ENCODE data around the gene CASD1. TPM values are rescaled to one million over a fixed set of nuclear protein-coding genes. Genes with fewer than 3 reads are reported as not detected.
A peak's percentile ranks its signal among the peaks of the same experiment; 100 is the strongest.

Gene CASD1
- total RNA-seq, 2 experiments from 2014 or later: 13.2 to 13.7 TPM

DNA sequence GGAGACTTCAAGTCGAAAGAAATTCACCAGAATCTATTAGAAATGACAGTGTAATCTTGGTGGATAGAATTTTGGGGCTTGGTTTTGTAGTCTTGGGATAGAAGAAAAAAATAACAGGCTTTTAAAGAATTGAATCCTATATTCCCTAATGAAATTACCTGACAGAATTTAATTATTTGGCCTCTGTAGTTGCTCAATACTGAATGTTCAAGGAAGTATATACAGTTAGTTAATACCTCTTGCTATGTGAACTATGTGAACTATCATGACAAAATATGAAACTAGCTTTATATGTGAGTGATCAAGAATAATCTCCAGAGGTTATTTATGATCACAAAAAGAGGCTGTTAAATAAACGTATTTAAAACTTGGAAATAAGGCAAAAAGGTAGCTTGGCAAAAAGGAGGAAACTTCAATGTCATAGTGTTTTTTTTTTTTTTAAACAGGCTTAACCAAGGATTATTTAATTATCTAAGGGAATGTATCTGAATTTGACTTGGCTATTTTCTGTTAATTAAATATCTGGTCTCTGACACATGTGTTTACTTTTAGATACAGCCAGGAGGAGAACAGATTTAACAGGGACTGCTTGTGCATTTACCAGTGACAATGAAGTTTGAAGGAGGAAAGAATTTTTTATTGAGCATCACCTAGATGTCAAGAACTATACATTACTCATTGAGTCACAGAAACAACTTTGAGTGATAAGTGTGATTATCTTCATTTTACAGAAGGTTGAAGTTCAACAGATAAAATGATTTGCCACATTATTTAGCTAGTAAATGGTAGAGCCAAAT lies 11.5 kb upstream of the CASD1 start:
- Mint-ChIP-seq H3K9me3 (no peaks in the 10 kb centered on the region), H3K4me1 (no peaks in the 10 kb centered on the region), H3K4me3 (no peak overlapping the region), H3K27me3 (peaks cover 14% of the 10 kb centered on the region), H3K36me3 (ENCODE audit: low read depth) (no peaks in the 10 kb centered on the region), H3K27ac (no peak overlapping the region)
- DNase-seq: no peak
- ChIA-PET POLR2A (no interaction called here), CTCF (no interaction called here)

GRCh38 chr7:94498918-94499317 lies 10.7 kb upstream of the CASD1 start:
- H3K27me3 Mint-ChIP-seq: peaks cover 12% of the 10 kb centered on the region
- no peaks in the 10 kb centered on the region for H3K4me1 Mint-ChIP-seq
- no peaks in the 10 kb centered on the region for H3K9me3 Mint-ChIP-seq
- H3K36me3 Mint-ChIP-seq (ENCODE audit: low read depth): no peaks in the 10 kb centered on the region
- POLR2A ChIA-PET: no interaction called here
- CTCF ChIA-PET: no interaction called here
- H3K4me3 Mint-ChIP-seq: no peak overlapping the region
- no peak overlapping the region for H3K27ac Mint-ChIP-seq
- DNase-seq: no peak

GRCh38 chr7:94507462-94507861 lies 2.1 kb upstream of the CASD1 start:
- Mint-ChIP-seq H3K36me3 (ENCODE audit: low read depth) (no peaks in the 10 kb centered on the region), H3K27ac (no peak overlapping the region), H3K4me1 (peaks cover 27% of the 10 kb centered on the region), H3K9me3 (no peaks in the 10 kb centered on the region), H3K4me3 (no peak overlapping the region), H3K27me3 (peaks cover 2% of the 10 kb centered on the region)
- CTCF ChIA-PET: no interaction called here
- POLR2A ChIA-PET: no interaction called here
- DNase-seq: no peak

- CTCF ChIA-PET: no interaction called here
- Mint-ChIP-seq H3K4me1 (peaks cover 32% of the 10 kb centered on the region), H3K4me3 (no peak overlapping the region), H3K9me3 (no peaks in the 10 kb centered on the region), H3K27ac (peak overlapping the region; percentile 73), H3K27me3 (peaks cover 2% of the 10 kb centered on the region), H3K36me3 (ENCODE audit: low read depth) (no peaks in the 10 kb centered on the region)
- DNase-seq: no peak
- POLR2A ChIA-PET: no interaction called here
Measured at GRCh38 chr7:94507962-94508361, 1.6 kb upstream of the CASD1 start.

- Mint-ChIP-seq H3K4me3 (peak overlapping the region; percentile 79), H3K4me1 (peaks cover 43% of the 10 kb centered on the region), H3K27ac (peak overlapping the region; percentile 93), H3K36me3 (ENCODE audit: low read depth) (peaks cover 2% of the 10 kb centered on the region), H3K27me3 (no peaks in the 10 kb centered on the region), H3K9me3 (no peaks in the 10 kb centered on the region)
- CTCF ChIA-PET: interaction anchor here (1.4 kb wide), 1 partner anchor 147 kb away, joined by 3 read pairs; no protein-coding TSS in a partner anchor
- peak; percentile 70 for DNase-seq
- POLR2A ChIA-PET: no interaction called here
Measured at GRCh38 chr7:94509887-94510581, 425 bp downstream of the CASD1 start.

DNA sequence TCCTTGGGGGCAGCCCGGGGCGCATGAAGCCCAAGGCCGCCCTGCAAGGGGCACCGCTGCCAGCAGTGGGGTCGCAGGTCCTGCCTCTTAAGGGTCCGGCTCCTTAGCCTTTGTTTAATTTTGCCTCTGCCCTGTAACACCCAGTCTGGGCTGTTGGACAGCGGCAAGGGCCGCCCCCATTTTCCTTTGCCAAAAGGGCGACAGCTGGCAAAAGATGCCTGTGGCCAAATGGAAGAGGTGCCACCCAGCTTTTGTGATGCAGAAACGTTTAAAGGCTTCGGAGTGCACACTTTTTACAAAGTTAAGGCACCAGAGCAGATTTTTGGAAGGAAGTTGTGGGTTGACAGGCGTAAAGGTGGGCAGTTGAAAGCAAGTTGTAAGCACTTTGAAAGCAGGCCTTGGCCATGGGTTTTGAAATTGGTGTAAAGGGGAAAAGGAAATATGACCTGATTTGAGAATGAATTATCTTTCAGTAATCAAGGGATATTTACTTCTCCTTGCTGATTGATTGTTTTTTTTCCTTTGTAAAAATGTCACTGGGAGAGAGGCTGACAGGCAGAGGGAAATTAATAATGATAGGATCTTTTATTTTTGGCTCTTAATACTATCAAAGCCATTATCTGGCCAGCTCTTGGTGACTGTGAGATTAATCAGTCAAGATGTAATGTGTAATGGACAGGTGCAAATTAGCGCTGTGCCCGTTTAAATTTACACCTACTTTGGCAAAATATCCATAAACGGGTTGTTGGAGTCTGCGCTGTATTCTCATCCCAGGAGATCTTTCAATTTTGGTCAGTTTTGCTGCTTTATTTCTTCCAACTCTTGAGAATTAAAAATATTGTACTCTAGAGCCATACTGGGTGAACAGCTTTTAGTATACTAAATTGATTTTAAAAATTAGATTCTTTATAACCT lies 1.2 kb downstream of the CASD1 start:
- ChIA-PET CTCF (interaction anchor here (1.4 kb wide), 1 partner anchor 146 kb away, joined by 3 read pairs; no protein-coding TSS in a partner anchor), POLR2A (no interaction called here)
- H3K4me3 Mint-ChIP-seq: peak overlapping the region; percentile 79
- H3K36me3 Mint-ChIP-seq (ENCODE audit: low read depth): peaks cover 2% of the 10 kb centered on the region
- DNase-seq: peak; percentile 35
- H3K27me3 Mint-ChIP-seq: no peaks in the 10 kb centered on the region
- peak overlapping the region; percentile 92 for H3K27ac Mint-ChIP-seq
- H3K4me1 Mint-ChIP-seq: peaks cover 48% of the 10 kb centered on the region
- no peaks in the 10 kb centered on the region for H3K9me3 Mint-ChIP-seq

- H3K4me1 Mint-ChIP-seq: peaks cover 52% of the 10 kb centered on the region
- no peak overlapping the region for H3K27ac Mint-ChIP-seq
- DNase-seq: no peak
- no peaks in the 10 kb centered on the region for H3K27me3 Mint-ChIP-seq
- CTCF ChIA-PET: no interaction called here
- peak overlapping the region; percentile 79 for H3K4me3 Mint-ChIP-seq
- peaks cover 2% of the 10 kb centered on the region for H3K36me3 Mint-ChIP-seq (ENCODE audit: low read depth)
- no peaks in the 10 kb centered on the region for H3K9me3 Mint-ChIP-seq
- POLR2A ChIA-PET: no interaction called here
Measured at GRCh38 chr7:94511718-94512117, 2.1 kb downstream of the CASD1 start.

GRCh38 chr7:94512735-94513564 lies 3.3 kb downstream of the CASD1 start:
- Mint-ChIP-seq H3K36me3 (ENCODE audit: low read depth) (peaks cover 5% of the 10 kb centered on the region), H3K4me1 (peaks cover 52% of the 10 kb centered on the region), H3K27ac (no peak overlapping the region), H3K4me3 (no peak overlapping the region), H3K27me3 (no peaks in the 10 kb centered on the region), H3K9me3 (no peaks in the 10 kb centered on the region)
- POLR2A ChIA-PET: no interaction called here
- DNase-seq: no peak
- CTCF ChIA-PET: interaction anchor here (0.6 kb wide), 1 partner anchor 507 kb away, joined by 3 read pairs; no protein-coding TSS in a partner anchor

DNA sequence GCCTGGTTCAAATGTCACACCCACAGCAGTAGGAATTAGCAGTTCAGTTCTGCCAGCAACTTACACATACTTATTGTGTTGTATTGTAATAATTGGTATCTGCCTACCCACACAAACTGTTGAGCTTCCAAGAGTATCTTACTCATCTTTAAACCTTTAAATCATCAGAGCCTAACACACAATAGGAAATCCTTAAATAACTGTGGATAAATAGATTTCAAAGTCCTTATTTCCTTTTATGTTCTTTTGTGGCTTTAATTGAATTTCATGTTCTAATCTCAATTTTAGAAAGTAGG lies 3.9 kb downstream of the CASD1 start:
- H3K27me3 Mint-ChIP-seq: no peaks in the 10 kb centered on the region
- POLR2A ChIA-PET: no interaction called here
- no peak overlapping the region for H3K4me3 Mint-ChIP-seq
- no peaks in the 10 kb centered on the region for H3K9me3 Mint-ChIP-seq
- no peak for DNase-seq
- CTCF ChIA-PET: interaction anchor here (0.6 kb wide), 1 partner anchor 507 kb away, joined by 3 read pairs; no protein-coding TSS in a partner anchor
- no peak overlapping the region for H3K27ac Mint-ChIP-seq
- H3K4me1 Mint-ChIP-seq: peaks cover 49% of the 10 kb centered on the region
- peaks cover 5% of the 10 kb centered on the region for H3K36me3 Mint-ChIP-seq (ENCODE audit: low read depth)

DNA sequence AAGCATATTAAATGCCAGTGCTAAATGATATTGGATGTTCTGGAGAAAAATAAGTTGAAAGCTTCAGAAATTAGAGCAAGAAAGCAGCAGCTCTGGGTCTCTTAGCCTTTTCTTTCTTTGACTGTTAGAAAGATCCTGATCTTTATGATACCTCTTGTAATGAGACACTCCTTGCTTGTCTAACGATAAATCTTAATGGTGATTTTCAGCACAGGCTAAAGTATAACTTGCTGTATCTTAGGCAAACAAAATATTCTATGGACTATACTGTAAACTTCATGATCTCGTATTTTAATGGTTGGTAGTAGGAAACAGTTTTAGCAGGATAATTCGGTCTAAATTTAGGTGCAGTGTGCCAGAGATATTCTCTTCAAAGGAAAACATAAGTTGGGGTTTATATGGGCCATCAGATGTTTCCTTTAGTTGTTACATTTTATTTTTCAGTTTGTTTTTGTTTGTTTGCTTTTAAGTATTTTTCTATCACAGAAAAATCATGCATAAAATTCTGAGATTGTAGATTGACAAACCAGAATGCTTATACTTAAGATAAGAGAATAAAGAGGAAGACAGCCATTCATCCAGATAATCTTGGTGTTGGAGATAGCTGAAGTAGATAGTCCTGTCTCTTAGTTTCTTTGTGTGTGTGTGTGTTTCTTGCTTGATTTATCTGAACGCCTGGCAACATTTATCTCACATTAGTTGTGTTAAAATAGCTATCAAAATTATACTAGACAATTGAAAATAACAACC lies 4.7 kb downstream of the CASD1 start:
- Mint-ChIP-seq H3K4me1 (peaks cover 44% of the 10 kb centered on the region), H3K9me3 (no peaks in the 10 kb centered on the region), H3K36me3 (ENCODE audit: low read depth) (peaks cover 5% of the 10 kb centered on the region), H3K27ac (no peak overlapping the region), H3K4me3 (no peak overlapping the region), H3K27me3 (no peaks in the 10 kb centered on the region)
- DNase-seq: no peak
- CTCF ChIA-PET: no interaction called here
- POLR2A ChIA-PET: no interaction called here

DNA sequence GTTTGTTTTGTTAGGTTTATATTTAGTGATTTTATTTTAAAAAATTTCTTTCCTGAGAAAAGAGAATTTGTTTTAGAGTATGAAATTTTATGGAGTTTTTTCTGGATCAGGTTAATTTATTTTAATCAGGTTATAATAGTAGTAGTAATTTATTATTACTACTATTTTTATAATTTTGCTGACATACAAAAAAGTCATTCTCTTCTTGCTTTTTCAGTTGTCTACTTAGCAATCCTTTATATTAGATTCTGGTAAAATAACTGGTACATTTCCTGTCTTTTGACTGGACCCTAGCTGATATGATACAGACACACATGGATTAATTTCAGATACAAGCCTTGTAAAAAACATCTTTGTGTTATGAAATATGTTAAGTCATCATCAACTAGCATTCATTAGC lies 5.3 kb downstream of the CASD1 start:
- no peak for DNase-seq
- POLR2A ChIA-PET: no interaction called here
- Mint-ChIP-seq H3K36me3 (ENCODE audit: low read depth) (peaks cover 8% of the 10 kb centered on the region), H3K27ac (no peak overlapping the region), H3K4me3 (no peak overlapping the region), H3K4me1 (peaks cover 43% of the 10 kb centered on the region), H3K9me3 (no peaks in the 10 kb centered on the region), H3K27me3 (no peaks in the 10 kb centered on the region)
- CTCF ChIA-PET: no interaction called here

- POLR2A ChIA-PET: no interaction called here
- no peaks in the 10 kb centered on the region for H3K9me3 Mint-ChIP-seq
- no peaks in the 10 kb centered on the region for H3K4me1 Mint-ChIP-seq
- peaks cover 8% of the 10 kb centered on the region for H3K36me3 Mint-ChIP-seq (ENCODE audit: low read depth)
- no peaks in the 10 kb centered on the region for H3K27me3 Mint-ChIP-seq
- CTCF ChIA-PET: no interaction called here
- no peak overlapping the region for H3K4me3 Mint-ChIP-seq
- DNase-seq: no peak
- H3K27ac Mint-ChIP-seq: no peak overlapping the region
Measured at GRCh38 chr7:94525923-94526322, 16.3 kb downstream of the CASD1 start.
